Smooth muscle cell (in vitro differentiated cells): ENCODE results near the gene NBEA. TPM values are rescaled to one million over a fixed set of nuclear protein-coding genes. Genes with fewer than 3 reads are reported as not detected.
A peak's percentile ranks its signal among the peaks of the same experiment; 100 is the strongest.

Experiments used
- DNase-seq: peaks from one replicate; lab custom pipeline; 2025; ENCODE audit not compliant: unreplicated experiment; lab: John Stamatoyannopoulos, UW
- H2AFZ ChIP-seq: fragments of 200-600 bp; sonication (generic); 2 replicates; pipeline ENCODE4 v1.6.0; 2016; ENCODE audit warnings: antibody characterized with exemption, low read depth, mild to moderate bottlenecking
- H3F3A ChIP-seq: fragments of 200-600 bp; sonication (generic); 2 replicates; pipeline ENCODE4 v1.6.0; 2017; ENCODE audit warnings: antibody characterized with exemption, low read depth
- H3K27ac ChIP-seq: fragments of 200-600 bp; sonication (generic); 2 replicates; pipeline ENCODE4 v1.5.1; 2016; ENCODE audit warnings: low read depth, mild to moderate bottlenecking
- H3K27me3 ChIP-seq: fragments of 200-600 bp; sonication (generic); 2 replicates; pipeline ENCODE4 v1.6.1; 2016; ENCODE audit warnings: low read depth, mild to moderate bottlenecking
- H3K36me3 ChIP-seq: fragments of 200-600 bp; sonication (generic); 2 replicates; pipeline ENCODE4 v1.5.1; 2016; ENCODE audit warnings: low read depth
- H3K4me1 ChIP-seq: fragments of 200-600 bp; sonication (generic); 2 replicates; pipeline ENCODE4 v1.5.1; 2016; ENCODE audit warnings: low read depth
- H3K4me2 ChIP-seq: fragments of 200-600 bp; sonication (generic); 2 replicates; pipeline ENCODE4 v1.6.0; 2016; ENCODE audit warnings: mild to moderate bottlenecking
- H3K4me3 ChIP-seq: fragments of 200-600 bp; sonication (generic); 2 replicates; pipeline ENCODE4 v1.5.1; 2016; ENCODE audit warnings: mild to moderate bottlenecking
- H3K79me2 ChIP-seq: fragments of 200-600 bp; sonication (generic); 2 replicates; pipeline ENCODE4 v1.6.0; 2016; ENCODE audit warnings: low read depth, mild to moderate bottlenecking
- H3K9ac ChIP-seq: fragments of 200-600 bp; sonication (generic); 2 replicates; pipeline ENCODE4 v1.6.0; 2016; ENCODE audit warnings: low read depth
- H3K9me3 ChIP-seq: fragments of 200-600 bp; sonication (generic); replicated peaks from 2 replicates; pipeline ENCODE4 v1.5.1; 2016; ENCODE audit warnings: low read depth
- H4K20me1 ChIP-seq: fragments of 200-600 bp; sonication (generic); 2 replicates; pipeline ENCODE4 v1.6.0; 2016; ENCODE audit warnings: low read depth
- WGBS: methylation state at CpG from one replicate; pipeline ENCODE4 v1.1.7; 2016; ENCODE audit warnings: low lambda C conversion rate; 5-methylcytosine and 5-hydroxymethylcytosine counted together
- polyA plus RNA-seq: library from polyadenylated mRNA; unstranded; fragments of >200 nt; fragmentation: Nextera tagmentation; extraction: Ambion mirVana; gene quantifications from 2 replicates; pipeline ENCODE4 v1.2.1, GENCODE V29; 2016
- total RNA-seq: library from RNA; depleted of rRNA; stranded (reverse); fragments of >200 nt; gene quantifications from 2 replicates; pipeline ENCODE4 v1.2.3, GENCODE V29; 2014
- TF ChIP-seq, protein P1 (sequence below): fragments of 200-600 bp; sonication (generic); IDR thresholded peaks from 2 replicates; pipeline ENCODE4 v1.5.1; 2017; ENCODE audit warnings: borderline replicate concordance, mild to moderate bottlenecking, antibody characterized with exemption; ENCODE audit not compliant: insufficient read depth, poor library complexity, severe bottlenecking

Gene NBEA
- total and polyA plus RNA-seq, 2 experiments from 2014 or later, result 3.6 to 11.7 TPM

- WGBS, result 76% methylated on average over 1 of the region's 1 CpG
- Histone ChIP-seq H3K9ac (no peak overlapping the region), H3K79me2 (no peaks in the 10 kb centered on the region)
These were observed 606.7 kb downstream of the NBEA start for GRCh38 chr13:35548790-35549189.

GRCh38 chr13:35549481-35549880 is 607.4 kb downstream of the NBEA start:
- Histone ChIP-seq H4K20me1 (no peaks in the 10 kb centered on the region), H3K27ac (no peak overlapping the region), H3K4me3 (no peak overlapping the region), H3F3A (no peaks in the 10 kb centered on the region), H3K4me1 (no peaks in the 10 kb centered on the region), H3K9ac (no peak overlapping the region), H3K27me3 (no peaks in the 10 kb centered on the region), H3K4me2 (peak overlapping the region; percentile 29), H3K36me3 (no peaks in the 10 kb centered on the region), H3K79me2 (no peaks in the 10 kb centered on the region), H3K9me3 (no peaks in the 10 kb centered on the region), H2AFZ (no peak overlapping the region)
- no peak for DNase-seq
- TF ChIP-seq, protein P1, sequence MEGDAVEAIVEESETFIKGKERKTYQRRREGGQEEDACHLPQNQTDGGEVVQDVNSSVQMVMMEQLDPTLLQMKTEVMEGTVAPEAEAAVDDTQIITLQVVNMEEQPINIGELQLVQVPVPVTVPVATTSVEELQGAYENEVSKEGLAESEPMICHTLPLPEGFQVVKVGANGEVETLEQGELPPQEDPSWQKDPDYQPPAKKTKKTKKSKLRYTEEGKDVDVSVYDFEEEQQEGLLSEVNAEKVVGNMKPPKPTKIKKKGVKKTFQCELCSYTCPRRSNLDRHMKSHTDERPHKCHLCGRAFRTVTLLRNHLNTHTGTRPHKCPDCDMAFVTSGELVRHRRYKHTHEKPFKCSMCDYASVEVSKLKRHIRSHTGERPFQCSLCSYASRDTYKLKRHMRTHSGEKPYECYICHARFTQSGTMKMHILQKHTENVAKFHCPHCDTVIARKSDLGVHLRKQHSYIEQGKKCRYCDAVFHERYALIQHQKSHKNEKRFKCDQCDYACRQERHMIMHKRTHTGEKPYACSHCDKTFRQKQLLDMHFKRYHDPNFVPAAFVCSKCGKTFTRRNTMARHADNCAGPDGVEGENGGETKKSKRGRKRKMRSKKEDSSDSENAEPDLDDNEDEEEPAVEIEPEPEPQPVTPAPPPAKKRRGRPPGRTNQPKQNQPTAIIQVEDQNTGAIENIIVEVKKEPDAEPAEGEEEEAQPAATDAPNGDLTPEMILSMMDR, result no peak

More at GRCh38 chr13:35548790-35549189, 606.7 kb downstream of the NBEA start:
- Histone ChIP-seq H3K27ac (no peak overlapping the region), H3K4me1 (no peaks in the 10 kb centered on the region), H2AFZ (no peak overlapping the region), H3K9me3 (no peaks in the 10 kb centered on the region), H3K27me3 (no peaks in the 10 kb centered on the region), H4K20me1 (no peaks in the 10 kb centered on the region), H3F3A (no peaks in the 10 kb centered on the region), H3K36me3 (no peaks in the 10 kb centered on the region), H3K4me3 (no peak overlapping the region), H3K4me2 (no peak overlapping the region)
- TF ChIP-seq, protein P1, result no peak
- DNase-seq, result no peak

GRCh38 chr13:35552172-35552844 is 610.2 kb downstream of the NBEA start:
- 60% methylated on average over 3 of the region's 3 CpGs for WGBS

More at GRCh38 chr13:35552172-35552844, 610.2 kb downstream of the NBEA start:
- Histone ChIP-seq H3K4me2 (no peak overlapping the region), H3F3A (no peaks in the 10 kb centered on the region), H3K79me2 (no peaks in the 10 kb centered on the region), H3K27me3 (no peaks in the 10 kb centered on the region), H2AFZ (no peak overlapping the region), H3K9me3 (no peaks in the 10 kb centered on the region), H3K27ac (no peak overlapping the region), H3K4me1 (no peaks in the 10 kb centered on the region), H3K9ac (no peak overlapping the region), H4K20me1 (no peaks in the 10 kb centered on the region), H3K4me3 (no peak overlapping the region), H3K36me3 (no peaks in the 10 kb centered on the region)
- DNase-seq, result no peak
- TF ChIP-seq, protein P1, result no peak
